NCI-H524 treated with DMSO at 0.1 percent for 48 hours (cell line): Measurements from ENCODE around the gene MAPKAPK5.
A peak's percentile ranks its signal among the peaks of the same experiment; 100 is the strongest.
"Not testable (repeated sequence)": the region's sequence is repeated elsewhere in the genome, so short reads cannot be mapped to it uniquely, and the experiment has no call there.

Experiments
- DNase-seq: peaks from one replicate; lab custom pipeline; 2025; lab: John Stamatoyannopoulos, UW

MAPKAPK5 gene

DNA sequence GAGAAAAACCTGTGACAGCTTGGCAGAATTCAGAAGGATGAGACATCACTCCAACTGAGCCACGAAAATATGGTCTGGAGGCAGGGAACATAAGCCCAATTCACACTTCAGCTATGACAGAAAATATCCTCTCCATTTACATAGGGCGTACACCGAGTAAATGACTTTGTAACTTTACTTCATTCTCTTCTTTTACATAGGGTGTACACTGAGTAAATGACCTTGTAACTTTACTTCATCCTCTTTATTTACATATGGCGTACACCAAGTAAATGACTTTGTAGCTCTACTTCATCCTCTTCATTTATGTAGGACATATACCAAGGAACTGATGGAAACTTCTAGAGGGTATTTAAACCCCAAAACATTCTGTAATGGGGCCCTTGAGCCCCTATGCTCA lies 14.1 kb upstream of the MAPKAPK5 start:
- DNase-seq, result no peak

GRCh38 chr12:111828338-111828979 lies 13.6 kb upstream of the MAPKAPK5 start:
- no peak for DNase-seq

GRCh38 chr12:111829635-111830034 lies 12.4 kb upstream of the MAPKAPK5 start:
- not testable (repeated sequence) for DNase-seq

- not testable (repeated sequence) for DNase-seq
Observed at GRCh38 chr12:111834740-111835386, 7.2 kb upstream of the MAPKAPK5 start.

GRCh38 chr12:111835531-111836181 lies 6.4 kb upstream of the MAPKAPK5 start:
- DNase-seq, result not testable (repeated sequence)

DNA sequence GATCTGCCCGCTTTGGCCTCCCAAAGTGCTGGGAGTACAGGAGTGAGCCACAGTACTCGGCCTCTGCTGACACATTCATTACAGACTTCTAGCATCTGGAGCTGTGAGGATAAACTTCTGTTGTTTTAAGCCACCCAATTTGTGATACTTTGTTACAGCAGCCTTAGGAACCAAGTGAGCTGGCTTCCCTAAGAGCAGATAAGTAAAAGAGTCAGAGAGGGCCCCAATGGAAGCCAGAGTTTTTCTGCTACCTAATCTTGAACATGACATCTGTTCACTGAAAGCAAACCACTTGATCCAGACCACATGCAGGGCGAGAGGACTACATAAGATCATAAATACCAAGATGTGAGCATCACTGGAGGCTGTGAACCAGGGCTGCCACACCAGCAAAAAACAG lies 3.7 kb upstream of the MAPKAPK5 start:
- DNase-seq, result peak; percentile 74

GRCh38 chr12:111840807-111841206 lies 1.2 kb upstream of the MAPKAPK5 start:
- no peak for DNase-seq

- no peak for DNase-seq
Observed at GRCh38 chr12:111841236-111841749, 735 bp upstream of the MAPKAPK5 start.

DNA sequence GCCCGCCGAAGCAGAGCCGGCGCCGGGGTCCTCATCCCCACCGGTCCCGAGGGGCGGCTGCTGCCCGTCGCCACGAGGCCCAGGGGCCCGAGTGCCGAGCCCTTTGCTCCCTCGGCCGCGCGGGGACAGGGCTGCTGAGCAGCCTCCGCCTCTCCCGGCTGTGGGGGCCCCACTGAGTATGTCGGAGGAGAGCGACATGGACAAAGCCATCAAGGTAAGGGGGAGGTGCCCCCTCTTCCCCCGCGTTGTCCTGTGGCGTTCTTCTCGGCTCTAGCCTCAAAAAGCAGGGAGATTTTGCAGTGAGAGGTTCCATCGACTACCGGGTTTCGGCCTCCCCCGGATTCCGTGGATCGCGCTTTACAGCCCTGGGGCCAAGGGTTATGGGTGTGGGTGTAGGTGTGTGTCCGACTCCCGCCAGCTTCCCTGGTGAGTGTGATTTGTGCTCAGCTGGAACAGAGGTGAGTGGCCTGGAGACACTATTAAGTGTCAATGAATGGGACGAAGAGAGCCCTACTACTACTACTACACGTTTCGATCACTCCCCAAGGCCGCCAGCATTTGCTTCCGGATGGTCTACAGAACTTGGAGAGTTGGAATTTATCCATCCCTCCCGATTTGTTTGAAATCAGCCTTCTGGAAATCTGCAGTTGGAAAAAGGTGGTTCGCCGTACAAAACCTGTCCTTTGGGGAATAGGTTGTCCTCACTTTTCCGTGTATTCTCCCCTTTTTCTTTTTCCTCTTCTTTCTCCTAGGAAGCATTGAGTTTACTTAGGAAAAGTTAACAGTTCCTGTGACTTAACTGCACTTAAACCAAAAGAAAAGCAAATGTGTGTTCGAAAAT lies 748 bp downstream of the MAPKAPK5 start:
- DNase-seq, result no peak

DNA sequence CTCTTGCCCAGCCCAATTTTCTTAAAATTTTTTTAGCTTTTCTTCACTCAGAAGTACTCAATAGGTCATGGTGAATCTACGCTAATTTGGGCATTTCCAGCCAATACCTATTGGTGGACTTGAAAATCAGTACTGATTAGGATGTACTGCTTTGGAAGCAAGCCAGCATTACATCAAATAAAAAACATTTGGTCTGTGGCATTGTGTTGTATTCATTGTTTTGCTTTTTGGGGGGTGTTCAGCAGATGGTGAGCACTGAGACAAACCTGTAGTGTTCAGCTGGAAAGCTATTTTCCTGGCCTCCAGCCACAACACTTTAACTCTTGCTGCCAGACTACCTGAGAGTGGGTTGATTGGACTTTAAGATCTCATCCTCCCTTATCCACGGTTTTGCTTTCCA lies 4.0 kb downstream of the MAPKAPK5 start:
- DNase-seq, result no peak

GRCh38 chr12:111850526-111850925 lies 8.5 kb downstream of the MAPKAPK5 start:
- DNase-seq, result no peak

GRCh38 chr12:111858186-111858585 lies 16.2 kb downstream of the MAPKAPK5 start:
- DNase-seq, result no peak

- DNase-seq, result no peak
Observed at GRCh38 chr12:111858778-111859177, 16.8 kb downstream of the MAPKAPK5 start.

- DNase-seq, result no peak
Observed at GRCh38 chr12:111864913-111865312, 22.9 kb downstream of the MAPKAPK5 start.

DNA sequence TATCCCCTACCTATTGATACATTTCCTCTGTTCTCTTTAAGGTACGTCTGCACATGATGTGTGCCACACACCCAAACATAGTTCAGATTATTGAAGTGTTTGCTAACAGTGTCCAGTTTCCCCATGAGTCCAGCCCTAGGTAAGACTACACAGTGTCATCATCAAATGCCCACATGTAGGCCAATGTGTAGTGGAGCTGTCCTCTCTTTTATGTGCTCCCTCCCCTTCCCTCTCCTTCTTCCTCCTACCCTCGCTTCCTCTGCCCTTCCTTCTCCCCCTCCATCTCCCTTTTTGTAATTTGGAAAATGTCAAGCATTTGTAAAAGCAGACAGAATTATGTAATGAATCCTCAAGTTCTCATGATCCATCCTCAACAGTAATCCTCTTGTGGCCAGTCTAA lies 25.5 kb downstream of the MAPKAPK5 start:
- no peak for DNase-seq

- no peak for DNase-seq
Observed at GRCh38 chr12:111868676-111869588, 26.9 kb downstream of the MAPKAPK5 start.

- DNase-seq, result no peak
Observed at GRCh38 chr12:111869671-111870070, 27.6 kb downstream of the MAPKAPK5 start.

DNA sequence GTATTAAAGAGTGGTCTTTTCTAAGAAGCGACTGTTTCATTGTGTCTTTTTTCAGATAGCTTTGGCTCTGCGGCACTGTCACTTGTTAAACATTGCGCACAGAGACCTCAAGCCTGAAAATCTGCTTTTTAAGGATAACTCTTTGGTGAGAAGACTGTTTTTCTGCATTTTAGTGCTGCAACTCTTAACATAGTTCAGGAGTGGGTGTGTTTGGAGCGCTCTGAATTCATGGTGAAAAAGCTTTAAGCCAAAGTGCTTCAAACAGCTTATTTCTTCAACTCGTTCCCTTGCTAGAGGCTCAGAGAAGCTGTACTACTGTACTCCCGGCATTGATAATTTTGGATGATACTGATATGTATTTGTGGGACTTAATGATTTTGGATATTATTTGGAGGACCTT lies 28.2 kb downstream of the MAPKAPK5 start:
- no peak for DNase-seq

- no peak for DNase-seq
Observed at GRCh38 chr12:111870706-111871105, 28.7 kb downstream of the MAPKAPK5 start.

- DNase-seq, result no peak
Observed at GRCh38 chr12:111873113-111873512, 31.1 kb downstream of the MAPKAPK5 start.

DNA sequence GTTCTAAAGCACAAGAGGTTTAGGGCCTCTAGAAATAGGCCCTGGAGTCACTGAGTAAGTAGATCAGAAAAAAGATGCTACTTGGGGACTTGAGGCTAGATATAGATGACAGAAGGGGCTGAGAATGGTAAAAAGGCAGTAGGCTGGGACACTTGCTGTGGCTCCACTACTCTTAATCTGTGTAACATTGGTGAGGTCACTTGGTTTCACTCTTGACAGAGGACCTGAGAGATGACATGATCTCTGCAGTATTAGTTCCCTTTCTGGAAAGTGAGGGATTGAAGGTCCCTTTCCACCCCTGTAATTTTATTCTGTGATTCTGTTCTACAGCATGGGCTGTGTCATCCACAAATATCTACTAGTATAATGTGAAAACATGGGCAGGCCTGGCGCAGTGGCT lies 39.7 kb downstream of the MAPKAPK5 start:
- DNase-seq, result no peak
